OCI-LY3 (cell line): Measurements from ENCODE around the gene ENGASE.

Experiments
- EZH2phosphoT487 ChIP-seq: fragments of 200-600 bp; shearing (Covaris generic); IDR thresholded peaks from 2 replicates; pipeline ENCODE4 v1.6.1; 2018; ENCODE audit warnings: antibody characterized with exemption, mixed run types, low read depth
- TF ChIP-seq, protein P1 (sequence below): fragments of 200-600, 300-600 bp; sonication (generic); IDR thresholded peaks from 2 replicates; pipeline ENCODE4 v1.5.1; 2014; ENCODE audit warnings: antibody characterized with exemption, low read length, low read depth

DNA sequence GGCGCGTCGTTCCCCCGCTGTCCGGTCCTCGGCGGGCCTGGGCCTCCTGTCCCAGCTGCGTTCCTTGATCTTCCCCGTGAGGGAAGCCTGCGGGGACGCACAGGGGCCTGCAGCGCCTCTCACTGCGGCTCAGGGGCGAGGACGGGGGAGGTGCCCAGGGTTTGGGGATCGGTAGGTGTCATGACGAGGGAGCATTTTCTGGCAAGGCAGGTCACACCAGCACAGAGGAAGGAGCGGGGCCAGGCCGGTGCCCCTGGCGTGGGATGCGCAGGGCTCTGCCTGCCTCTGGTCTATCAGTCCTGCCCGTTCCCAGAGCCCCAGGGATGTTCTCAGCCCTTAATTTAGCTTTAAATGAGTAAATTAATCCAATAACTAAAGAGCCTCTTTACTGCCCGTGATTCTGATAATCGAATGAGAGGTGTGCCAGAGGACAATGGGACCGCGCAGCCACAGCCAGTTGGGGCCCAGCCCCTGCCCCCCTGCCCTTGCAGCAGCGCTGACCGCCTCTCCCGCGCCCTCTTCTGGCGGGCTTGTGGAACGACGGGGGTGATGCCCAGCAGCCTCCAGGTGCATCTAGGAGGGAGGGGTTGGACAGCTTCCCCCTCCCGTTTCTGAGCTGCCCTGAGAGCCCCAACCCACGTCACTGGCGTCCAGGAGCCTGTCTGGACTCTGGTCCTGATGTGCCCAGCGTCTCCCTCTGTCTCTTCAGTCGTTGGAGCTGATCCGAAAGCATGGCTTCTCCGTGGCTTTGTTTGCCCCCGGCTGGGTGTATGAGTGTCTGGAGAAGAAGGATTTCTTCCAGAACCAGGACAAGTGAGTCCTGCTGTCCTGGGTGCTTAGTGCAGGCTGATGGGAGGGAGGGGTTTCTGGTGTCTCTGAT is 7.9 kb downstream of the ENGASE start:
- TF ChIP-seq, protein P1, sequence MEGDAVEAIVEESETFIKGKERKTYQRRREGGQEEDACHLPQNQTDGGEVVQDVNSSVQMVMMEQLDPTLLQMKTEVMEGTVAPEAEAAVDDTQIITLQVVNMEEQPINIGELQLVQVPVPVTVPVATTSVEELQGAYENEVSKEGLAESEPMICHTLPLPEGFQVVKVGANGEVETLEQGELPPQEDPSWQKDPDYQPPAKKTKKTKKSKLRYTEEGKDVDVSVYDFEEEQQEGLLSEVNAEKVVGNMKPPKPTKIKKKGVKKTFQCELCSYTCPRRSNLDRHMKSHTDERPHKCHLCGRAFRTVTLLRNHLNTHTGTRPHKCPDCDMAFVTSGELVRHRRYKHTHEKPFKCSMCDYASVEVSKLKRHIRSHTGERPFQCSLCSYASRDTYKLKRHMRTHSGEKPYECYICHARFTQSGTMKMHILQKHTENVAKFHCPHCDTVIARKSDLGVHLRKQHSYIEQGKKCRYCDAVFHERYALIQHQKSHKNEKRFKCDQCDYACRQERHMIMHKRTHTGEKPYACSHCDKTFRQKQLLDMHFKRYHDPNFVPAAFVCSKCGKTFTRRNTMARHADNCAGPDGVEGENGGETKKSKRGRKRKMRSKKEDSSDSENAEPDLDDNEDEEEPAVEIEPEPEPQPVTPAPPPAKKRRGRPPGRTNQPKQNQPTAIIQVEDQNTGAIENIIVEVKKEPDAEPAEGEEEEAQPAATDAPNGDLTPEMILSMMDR, result peak; percentile 74
- TF ChIP-seq EZH2phosphoT487, result no peak
